ENCODE results near the gene BGLAP.

BGLAP gene

GRCh38 chr1:156259805-156260204, 17.8 kb downstream of the BGLAP start:
- DNase-seq: no peak

DNA sequence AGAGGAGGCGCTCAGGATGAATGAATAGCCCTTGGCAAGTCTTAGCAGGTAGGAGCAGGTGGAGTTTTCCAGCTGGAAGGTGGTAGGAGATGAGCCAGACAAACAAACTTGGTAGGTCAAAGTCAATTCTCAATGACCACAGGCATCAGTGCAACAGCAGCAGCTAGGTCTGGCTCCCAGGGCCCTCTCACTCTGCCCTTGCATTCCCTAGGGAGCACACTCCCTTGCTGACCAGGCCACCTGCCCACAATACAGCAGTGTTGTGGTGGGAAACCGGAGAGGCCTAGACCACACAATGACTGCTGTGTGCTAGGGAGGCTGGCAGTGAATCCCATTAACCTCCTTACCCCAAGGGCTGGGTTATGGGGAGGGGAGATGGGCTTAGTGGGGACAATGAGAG, 18.9 kb downstream of the BGLAP start:
- DNase-seq: no peak

DNA sequence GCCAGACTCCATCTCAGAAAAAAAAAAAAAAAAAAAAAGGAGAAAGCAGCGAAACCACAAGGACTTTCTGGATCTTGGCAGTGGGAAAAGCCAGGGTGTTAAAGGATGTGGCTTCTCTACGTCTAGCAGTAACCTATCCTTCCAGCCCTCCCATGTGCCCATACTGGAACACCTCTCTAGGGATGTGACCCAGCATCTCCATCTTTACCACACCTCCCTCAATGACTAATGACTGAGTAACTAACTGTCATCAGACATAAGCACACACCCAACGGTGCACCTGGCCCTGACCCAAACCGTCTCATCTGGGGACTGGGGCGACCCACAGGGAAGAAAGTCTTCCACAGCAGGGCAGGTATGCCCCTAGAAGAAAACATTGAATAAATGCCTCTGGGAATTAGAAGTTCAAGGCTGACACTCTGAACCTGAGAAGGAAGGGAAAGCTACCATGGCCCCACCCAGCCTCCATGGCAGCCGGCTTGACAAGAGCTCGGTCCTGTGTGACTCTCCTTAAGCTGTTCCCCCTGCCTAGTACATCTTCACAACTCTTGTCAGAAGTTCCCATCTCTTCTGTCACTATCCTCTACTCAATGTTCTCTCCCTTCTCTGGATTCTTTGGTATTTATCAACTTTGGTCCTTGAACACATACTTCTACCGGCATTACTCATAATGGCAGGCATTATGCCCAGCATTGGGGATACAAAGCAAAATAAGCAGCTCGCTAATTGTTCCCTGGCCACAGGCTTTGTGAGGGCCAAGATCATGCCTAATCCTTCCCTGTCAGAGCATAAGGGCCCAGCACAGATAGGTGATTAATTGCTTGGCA, 20.7 kb downstream of the BGLAP start:
- no peak for DNase-seq

- DNase-seq: no peak
Observed at GRCh38 chr1:156263288-156263655, 21.3 kb downstream of the BGLAP start.

DNA sequence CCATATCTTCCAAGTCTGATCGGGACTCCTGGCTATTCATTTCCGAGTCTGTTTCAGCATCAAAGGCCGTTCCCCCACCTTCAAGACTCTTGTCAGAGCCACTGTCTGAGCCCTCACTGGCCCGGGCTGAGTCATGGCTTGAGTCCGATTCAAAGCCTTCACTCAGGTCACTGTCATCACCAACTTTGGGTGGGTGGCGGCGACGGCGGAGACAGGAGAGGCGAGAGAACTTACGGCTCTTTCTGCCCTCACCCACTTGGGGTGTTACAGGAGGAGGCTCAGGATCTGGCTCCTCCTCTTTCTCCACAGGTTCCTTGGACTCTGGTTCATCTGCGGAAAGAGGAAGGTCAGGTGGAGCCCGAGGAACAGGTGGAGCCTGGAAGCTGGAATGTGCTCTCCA, 24.1 kb downstream of the BGLAP start:
- DNase-seq: no peak

GRCh38 chr1:156268336-156268735, 26.4 kb downstream of the BGLAP start:
- no peak for DNase-seq

DNA sequence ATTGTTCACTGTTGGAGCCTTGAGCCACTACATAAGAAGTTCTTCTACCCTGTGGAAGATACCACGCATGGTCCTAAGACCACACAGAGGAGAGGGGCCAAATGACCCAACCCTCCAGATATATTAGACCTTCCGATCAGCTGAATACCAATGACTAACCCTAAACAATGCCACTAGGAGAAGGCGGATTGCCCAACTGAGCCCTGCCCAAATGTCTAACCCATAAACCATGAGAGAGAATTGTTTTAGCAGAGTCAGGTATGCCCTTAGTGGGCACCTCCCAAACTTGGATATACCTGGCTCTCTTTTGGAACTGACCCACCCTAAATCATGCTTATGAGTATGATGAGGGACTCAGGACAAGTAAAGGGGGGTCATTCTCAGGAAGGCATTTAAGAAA, 28.3 kb downstream of the BGLAP start:
- no peak for DNase-seq

- DNase-seq: no peak
Observed at GRCh38 chr1:156276532-156276931, 34.5 kb downstream of the BGLAP start.

GRCh38 chr1:156276966-156277381, 35.0 kb downstream of the BGLAP start:
- DNase-seq: no peak

DNA sequence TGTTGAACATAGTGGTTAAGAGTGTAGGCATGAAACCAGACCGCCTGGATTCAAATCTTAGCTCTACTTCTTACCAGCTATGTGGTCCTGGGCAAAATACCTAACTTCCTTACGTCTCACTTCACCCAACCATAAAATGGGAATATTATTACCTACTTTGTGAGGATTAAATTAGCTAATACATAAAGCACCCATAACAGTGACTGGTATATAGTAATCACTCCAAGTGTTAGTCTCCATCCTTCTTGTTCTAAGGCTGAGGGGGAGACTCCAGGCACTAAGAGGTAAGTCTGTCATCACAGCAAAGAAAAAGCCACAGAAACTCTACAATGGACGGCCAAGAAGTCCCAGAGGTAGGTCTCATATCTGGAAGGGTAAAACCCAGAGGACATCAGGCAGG, 37.9 kb downstream of the BGLAP start:
- no peak for DNase-seq

DNA sequence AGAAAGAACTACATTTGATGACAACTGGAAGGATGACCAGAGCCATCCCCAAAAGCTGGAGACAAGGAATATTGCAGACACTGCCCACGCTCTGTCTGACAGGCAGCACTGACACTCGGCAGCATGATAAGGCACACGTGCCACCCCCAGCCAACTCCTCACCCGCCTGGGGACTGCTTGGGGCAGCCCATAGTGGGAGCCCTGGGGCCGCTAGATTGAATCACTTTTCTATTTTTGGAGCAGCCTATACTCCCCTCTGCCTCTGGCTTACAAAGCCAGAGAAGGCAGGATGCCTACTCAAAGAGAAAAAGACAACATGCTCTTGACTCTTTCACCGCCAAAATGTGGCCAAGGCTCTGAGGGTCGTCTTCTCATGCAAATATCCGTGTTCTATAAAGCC, 39.3 kb downstream of the BGLAP start:
- DNase-seq: no peak

DNA sequence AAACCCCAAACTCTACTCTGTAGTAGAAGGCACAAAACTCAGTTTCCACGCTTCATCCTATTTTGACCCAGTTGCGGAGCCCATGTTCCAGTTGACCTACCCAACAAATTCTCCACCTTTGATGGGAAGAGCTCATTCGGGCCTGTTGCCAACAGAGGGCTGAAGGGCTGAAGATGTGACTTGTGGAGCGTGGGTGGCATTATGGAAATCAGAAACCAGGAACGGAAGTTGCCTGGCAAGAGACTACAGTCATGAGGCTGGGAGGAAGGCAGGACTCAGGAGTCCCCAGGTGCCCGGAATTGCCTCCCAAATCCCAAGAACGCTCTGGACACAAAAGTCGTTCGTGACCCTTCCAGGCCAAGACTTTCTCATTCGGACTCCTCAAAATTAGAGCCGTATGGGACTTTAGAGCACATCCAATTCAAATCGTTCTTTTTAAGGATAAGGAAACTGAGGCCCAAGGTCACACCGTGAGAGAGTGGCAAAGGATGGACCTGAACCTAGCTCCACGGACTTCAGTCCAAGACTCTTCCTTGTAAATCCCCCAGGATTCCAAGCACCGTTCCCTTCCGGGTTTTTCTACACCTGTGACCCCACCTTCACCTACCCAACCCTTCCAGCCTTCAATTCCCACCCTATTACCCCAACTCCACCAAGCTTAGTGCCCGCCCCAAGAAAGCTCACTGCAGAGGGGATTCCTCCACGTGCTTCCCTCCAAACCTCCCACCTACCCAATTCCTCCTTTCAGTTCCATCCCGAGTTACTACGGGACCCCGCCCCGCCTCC, 39.9 kb downstream of the BGLAP start:
- DNase-seq: no peak

DNA sequence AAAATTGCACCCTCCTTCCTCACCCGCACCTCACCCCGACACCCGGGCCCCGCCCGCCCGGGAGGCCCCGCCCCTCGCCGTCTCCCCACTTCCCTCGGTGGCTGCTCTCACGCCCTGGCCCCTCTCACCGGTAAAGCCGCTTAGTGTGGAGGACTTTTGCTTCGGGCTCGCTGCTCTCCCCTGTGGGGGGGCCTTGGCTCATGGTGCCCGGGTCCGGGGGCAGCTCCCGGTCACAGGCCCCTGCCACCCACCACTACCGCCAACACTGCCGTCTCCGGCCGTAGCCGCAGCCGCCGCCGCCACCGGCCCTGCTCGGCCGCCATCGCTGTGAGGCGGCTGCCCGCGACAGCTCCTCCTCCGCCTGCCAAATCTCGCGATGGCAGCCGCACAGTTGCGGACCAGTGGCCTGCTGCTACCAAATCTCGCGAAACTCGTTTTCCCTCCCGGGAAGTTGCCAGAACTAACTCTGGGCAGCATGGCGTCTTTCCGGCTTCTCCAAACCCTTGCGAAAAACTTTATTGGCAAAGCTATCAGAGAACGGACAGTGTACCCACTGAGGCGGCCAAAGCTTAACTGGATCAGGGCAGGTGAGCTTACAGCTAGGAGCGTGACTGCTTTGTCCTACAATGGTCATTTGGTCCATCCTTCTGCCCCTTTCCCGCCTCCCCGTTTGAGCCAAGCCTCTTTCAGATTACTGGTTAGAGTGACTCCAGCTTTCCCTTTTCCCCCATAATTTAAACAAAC, 40.7 kb downstream of the BGLAP start, which contains the start of gene SMG5:
Gene SMG5, minus strand, starts transcription at position 347 of the 744 bp plus-strand sequence. Its CDS starts 145 bp downstream, at position 202.
- peak; percentile 84 for DNase-seq

DNA sequence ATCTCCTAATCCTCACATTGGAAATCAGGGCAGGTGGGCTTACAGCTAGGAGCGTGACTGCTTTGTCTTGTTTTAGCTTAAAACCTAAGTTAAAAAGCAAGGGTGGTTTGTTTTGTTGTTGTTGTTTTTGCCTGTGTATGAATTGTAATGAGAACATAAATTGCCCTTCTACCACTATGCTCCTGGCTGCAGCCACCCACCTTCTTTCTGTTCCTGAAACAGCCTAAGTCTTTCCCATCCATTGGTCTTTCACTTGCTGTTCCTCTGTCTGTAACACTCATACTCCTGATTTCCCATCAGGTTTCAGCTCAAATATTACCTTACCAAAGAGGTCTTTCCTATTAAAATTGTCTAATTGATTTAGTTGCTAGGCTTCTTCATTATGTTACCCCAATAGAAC, 41.5 kb downstream of the BGLAP start:
- no peak for DNase-seq

- DNase-seq: no peak
Observed at GRCh38 chr1:156284112-156284511, 42.1 kb downstream of the BGLAP start, which contains the start of gene TMEM79. TSS of gene TMEM79 (plus strand) at chr1:156284325. CDS start at chr1:156285227, 902 bp downstream.

DNA sequence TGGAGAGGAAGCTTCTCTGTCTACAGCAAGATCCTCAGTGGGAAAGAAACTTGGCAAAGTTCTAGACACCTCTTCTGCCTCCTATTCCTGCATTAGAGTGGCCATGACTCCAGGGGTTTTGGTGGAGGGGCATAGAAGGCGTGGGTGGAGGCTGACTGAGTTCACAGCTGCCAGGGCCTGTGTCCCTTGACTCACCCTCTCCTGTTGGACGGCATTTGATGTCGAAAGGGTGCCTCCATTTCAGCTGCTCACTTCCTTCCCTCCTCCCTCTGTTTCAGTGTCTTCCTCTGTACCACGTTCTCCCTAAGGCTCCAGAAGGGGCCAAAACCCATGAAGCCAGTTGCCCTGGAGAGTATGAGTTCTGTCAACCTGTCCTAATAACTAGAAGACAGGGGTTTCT, 42.8 kb downstream of the BGLAP start:
- DNase-seq: no peak

GRCh38 chr1:156285437-156285836, 43.5 kb downstream of the BGLAP start:
- no peak for DNase-seq

GRCh38 chr1:156286061-156286460, 44.1 kb downstream of the BGLAP start:
- DNase-seq: no peak

- DNase-seq: no peak
Observed at GRCh38 chr1:156289857-156290256, 47.9 kb downstream of the BGLAP start.

GRCh38 chr1:156291226-156292061, 49.5 kb downstream of the BGLAP start:
- DNase-seq: peak; percentile 78

All from GOT3 (cell line).